H9 (cell line): ENCODE measurements around the gene CSMD2. TPM values are rescaled to one million over a fixed set of nuclear protein-coding genes. Genes with fewer than 3 reads are reported as not detected.

Source experiments
- DNase-seq: peaks from one replicate; pipeline ENCODE4 v3.0.0-alpha.2; 2017
- H2AFZ ChIP-seq: one replicate; pipeline ENCODE4 v1.6.1; 2013; ENCODE audit warnings: mild to moderate bottlenecking, low read length, control low read depth, moderate library complexity
- H2AK5ac ChIP-seq: 2 replicates; pipeline ENCODE4 v1.6.1; 2013; ENCODE audit warnings: low read length, control low read depth, mixed read lengths; ENCODE audit not compliant: insufficient read length
- H2BK120ac ChIP-seq: one replicate; pipeline ENCODE4 v1.6.1; 2013; ENCODE audit warnings: low read depth, mild to moderate bottlenecking, low read length, control low read depth, inconsistent platforms; ENCODE audit not compliant: poor library complexity, severe bottlenecking
- H2BK12ac ChIP-seq: 2 replicates; pipeline ENCODE4 v1.6.1; 2013; ENCODE audit warnings: low read length, control low read depth, mixed read lengths, low read depth; ENCODE audit not compliant: insufficient read length
- H2BK15ac ChIP-seq: 2 replicates; pipeline ENCODE4 v1.6.1; 2013; ENCODE audit warnings: low read depth, low read length, control low read depth
- H2BK20ac ChIP-seq: one replicate; pipeline ENCODE4 v1.6.1; 2013; ENCODE audit warnings: low read depth, mild to moderate bottlenecking, low read length, control low read depth, inconsistent platforms; ENCODE audit not compliant: poor library complexity, severe bottlenecking
- H2BK5ac ChIP-seq: 2 replicates; pipeline ENCODE4 v1.6.1; 2013; ENCODE audit warnings: low read length, control low read depth, mixed read lengths; ENCODE audit not compliant: insufficient read length
- H3K14ac ChIP-seq: 2 replicates; pipeline ENCODE4 v1.6.1; 2013; ENCODE audit warnings: low read length, control low read depth; ENCODE audit not compliant: insufficient read depth
- H3K18ac ChIP-seq: 2 replicates; pipeline ENCODE4 v1.6.1; 2013; ENCODE audit warnings: low read depth, mild to moderate bottlenecking, mixed read lengths, low read length, control low read depth; ENCODE audit not compliant: insufficient read length
- H3K23ac ChIP-seq: 2 replicates; pipeline ENCODE4 v1.6.1; 2013; ENCODE audit warnings: low read length, control low read depth, mixed read lengths, low read depth; ENCODE audit not compliant: insufficient read length
- H3K23me2 ChIP-seq: 2 replicates; pipeline ENCODE4 v1.6.1; 2013; ENCODE audit warnings: low read depth, mild to moderate bottlenecking, mixed read lengths, low read length, control low read depth; ENCODE audit not compliant: insufficient read length, poor library complexity, severe bottlenecking
- H3K27ac ChIP-seq: 2 replicates; pipeline ENCODE4 v1.5.1; 2013; ENCODE audit warnings: low read length, control low read depth, mixed read lengths, low read depth; ENCODE audit not compliant: insufficient read length
- H3K27me3 ChIP-seq: 2 replicates; pipeline ENCODE4 v1.6.1; 2013; ENCODE audit warnings: low read length, control low read depth, inconsistent platforms; ENCODE audit not compliant: insufficient read depth
- H3K4ac ChIP-seq: 2 replicates; pipeline ENCODE4 v1.6.1; 2013; ENCODE audit warnings: low read depth, mild to moderate bottlenecking, control low read depth, inconsistent platforms, low read length, moderate library complexity
- H3K4me1 ChIP-seq: 2 replicates; pipeline ENCODE4 v1.6.1; 2013; ENCODE audit warnings: low read length, control low read depth, inconsistent platforms; ENCODE audit not compliant: insufficient read depth
- H3K4me2 ChIP-seq: 2 replicates; pipeline ENCODE4 v1.6.1; 2013; ENCODE audit warnings: low read length, control low read depth, mixed read lengths; ENCODE audit not compliant: insufficient read length, insufficient read depth
- H3K56ac ChIP-seq: 2 replicates; pipeline ENCODE4 v1.6.1; 2013; ENCODE audit warnings: low read depth, mild to moderate bottlenecking, mixed read lengths, low read length, control low read depth; ENCODE audit not compliant: insufficient read length
- H3K79me1 ChIP-seq: 2 replicates; pipeline ENCODE4 v1.6.1; 2013; ENCODE audit warnings: low read depth, mild to moderate bottlenecking, moderate library complexity, low read length, control low read depth, inconsistent platforms; ENCODE audit not compliant: insufficient read depth, poor library complexity, severe bottlenecking
- H3K79me2 ChIP-seq: 2 replicates; pipeline ENCODE4 v1.6.1; 2013; ENCODE audit warnings: low read length, control low read depth, inconsistent platforms; ENCODE audit not compliant: insufficient read depth
- H3K9ac ChIP-seq: 2 replicates; pipeline ENCODE4 v1.6.1; 2013; ENCODE audit warnings: low read length, control low read depth, mixed read lengths; ENCODE audit not compliant: insufficient read length; ENCODE audit errors: extremely low read depth
- H3K9me3 ChIP-seq: one replicate; pipeline ENCODE4 v1.6.1; 2013; ENCODE audit warnings: low read depth, low read length, inconsistent platforms; ENCODE audit not compliant: control insufficient read depth
- H3T11ph ChIP-seq: one replicate; pipeline ENCODE4 v1.6.1; 2013; ENCODE audit warnings: mild to moderate bottlenecking, low read length, control low read depth, inconsistent platforms
- H4K20me1 ChIP-seq: one replicate; pipeline ENCODE4 v1.6.1; 2013; ENCODE audit not compliant: control insufficient read depth, insufficient read length, insufficient read depth
- H4K5ac ChIP-seq: 2 replicates; pipeline ENCODE4 v1.6.1; 2013; ENCODE audit warnings: low read depth, mild to moderate bottlenecking, mixed read lengths, low read length, control low read depth; ENCODE audit not compliant: insufficient read length
- H4K8ac ChIP-seq: replicated peaks from 2 replicates; pipeline ENCODE4 v1.6.1; 2013; ENCODE audit warnings: low read length, control low read depth, mixed read lengths, low read depth; ENCODE audit not compliant: insufficient read length
- H4K91ac ChIP-seq: 2 replicates; pipeline ENCODE4 v1.6.1; 2013; ENCODE audit warnings: low read depth, mild to moderate bottlenecking, moderate library complexity, mixed read lengths, low read length, control low read depth; ENCODE audit not compliant: insufficient read length
- H3K27ac Mint-ChIP-seq, 3 experiments: 2 replicates in 2 of 3; 3 replicates in 1 of 3; pipeline ENCODE4 v1.8.0; 2020 to 2021; ENCODE audit warnings: mixed read lengths in 3 of 3, mild to moderate bottlenecking in 1 of 3, moderate library complexity in 1 of 3
- H3K27me3 Mint-ChIP-seq: 2 replicates; pipeline ENCODE4 v1.8.0; 2021; ENCODE audit warnings: low read depth, mild to moderate bottlenecking, moderate library complexity, mixed read lengths
- H3K36me3 Mint-ChIP-seq, 3 experiments: 2 replicates in 2 of 3; 3 replicates in 1 of 3; pipeline ENCODE4 v1.8.0; 2020 to 2021; ENCODE audit warnings: low read depth in 3 of 3, mixed read lengths in 3 of 3; ENCODE audit not compliant: insufficient read depth in 1 of 3
- H3K4me1 Mint-ChIP-seq, 2 experiments: 2 replicates each; pipeline ENCODE4 v1.8.0; 2020; ENCODE audit warnings: mixed read lengths in 2 of 2
- H3K4me3 Mint-ChIP-seq, 2 experiments: 2 replicates in 1 of 2; 3 replicates in 1 of 2; pipeline ENCODE4 v1.8.0; 2020 to 2021; ENCODE audit warnings: mild to moderate bottlenecking in 2 of 2, mixed read lengths in 2 of 2, moderate library complexity in 1 of 2
- H3K9me3 Mint-ChIP-seq, 2 experiments: 2 replicates in 1 of 2; 3 replicates in 1 of 2; pipeline ENCODE4 v1.8.0; 2020; ENCODE audit warnings: mild to moderate bottlenecking in 2 of 2, mixed read lengths in 2 of 2, moderate library complexity in 1 of 2
- CTCF ChIP-seq: fragments of 200-600 bp; sonication (generic); conservative IDR thresholded peaks from 3 replicates; pipeline ENCODE4 v1.8.0; 2021; ENCODE audit warnings: antibody characterized with exemption, mild to moderate bottlenecking
- WGBS: extraction: QIAGEN DNeasy Blood & Tissue Kit; methylation state at CpG from one replicate; pipeline ENCODE4 v1.1.7; 2013; ENCODE audit warnings: missing lambda C conversion rate, low lambda C conversion rate, mixed read lengths; ENCODE audit not compliant: insufficient read length; ENCODE audit errors: extremely low coverage; 5-methylcytosine and 5-hydroxymethylcytosine counted together
- total RNA-seq: library from RNA; stranded (reverse); gene quantifications from 2 replicates; pipeline ENCODE4 v1.2.1, GENCODE V29; 2021

Gene CSMD2
- total RNA-seq, 1 experiment from 2014 or later, result 6.4 TPM

GRCh38 chr1:33712186-33712585, 452.8 kb downstream of the CSMD2 start:
- peaks cover 4 to 7% of the 10 kb centered on the region in 2 experiments for H3K4me1 Mint-ChIP-seq
- Histone ChIP-seq H4K20me1 (no peaks in the 10 kb centered on the region), H3K23ac (no peak overlapping the region), H3K79me1 (no peaks in the 10 kb centered on the region), H2AK5ac (no peak overlapping the region), H3K4me1 (no peaks in the 10 kb centered on the region), H3K27me3 (no peaks in the 10 kb centered on the region), H2BK120ac (no peak overlapping the region), H2BK20ac (no peak overlapping the region), H3K27ac (no peak overlapping the region), H3K9ac (no peak overlapping the region), H4K8ac (no peak overlapping the region), H3K79me2 (no peaks in the 10 kb centered on the region), H2BK5ac (no peak overlapping the region), H3K9me3 (no peaks in the 10 kb centered on the region), H3K18ac (no peak overlapping the region), H3K4ac (no peak overlapping the region), H3T11ph (no peak overlapping the region), H2BK15ac (no peak overlapping the region), H4K5ac (no peak overlapping the region), H3K23me2 (no peaks in the 10 kb centered on the region), H3K4me2 (no peak overlapping the region), H4K91ac (no peak overlapping the region), H2BK12ac (no peak overlapping the region), H3K56ac (no peak overlapping the region), H3K14ac (no peak overlapping the region), H2AFZ (no peak overlapping the region)
- no peaks in the 10 kb centered on the region for H3K9me3 Mint-ChIP-seq
- no peak overlapping the region for H3K27ac Mint-ChIP-seq
- no CpG with 5 or more reads among the region's 6 CpGs for WGBS
- H3K27me3 Mint-ChIP-seq, result no peaks in the 10 kb centered on the region
- H3K4me3 Mint-ChIP-seq, result no peak overlapping the region
- no peak for DNase-seq
- H3K36me3 Mint-ChIP-seq, result peaks cover 4 to 13% (median 7%) of the 10 kb centered on the region in 3 experiments; a peak in 6 of 7 replicates
- 0 out of 3 replicates have a peak, but pooled peaks have one; percentile 9 for TF ChIP-seq CTCF
